Measurements from ENCODE around the gene SORCS2.

SORCS2 gene

DNA sequence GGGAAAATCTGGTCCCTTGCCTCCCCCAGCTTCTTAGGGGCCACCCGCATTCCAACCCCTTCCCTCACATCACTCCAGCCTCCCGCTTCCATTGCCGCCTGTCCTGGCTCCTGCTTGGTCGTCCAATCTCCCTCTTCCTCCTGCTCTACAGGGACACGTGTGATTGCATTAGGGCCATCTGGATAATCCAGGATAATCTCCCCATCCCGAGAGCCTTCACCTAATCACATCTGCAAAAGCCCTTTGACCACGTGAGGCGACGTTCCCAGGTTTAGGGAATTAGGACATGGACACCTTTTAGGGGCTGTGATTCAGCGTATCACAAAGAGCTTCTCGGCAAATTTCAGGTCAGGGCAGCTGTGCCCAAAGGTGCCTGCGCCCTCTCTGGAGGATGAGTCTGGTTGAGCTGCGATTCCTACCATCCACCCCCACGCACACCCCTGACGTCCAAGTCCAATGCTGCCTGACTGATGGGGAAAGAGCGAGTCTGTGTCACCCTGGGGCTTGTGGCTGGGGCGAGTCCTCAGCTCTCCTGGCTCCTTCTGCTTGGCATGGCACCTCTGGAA lies 137.8 kb downstream of the SORCS2 start:
- no peak for DNase-seq (ENCODE audit: low spot score)
- H3K4me3 Mint-ChIP-seq, result no peak overlapping the region
- no peaks in the 10 kb centered on the region for H3K9me3 Mint-ChIP-seq
- H3K4me1 Mint-ChIP-seq (ENCODE audit: low read depth), result no peaks in the 10 kb centered on the region
- no peaks in the 10 kb centered on the region for H3K36me3 Mint-ChIP-seq (ENCODE audit: low read depth)
- H3K27ac Mint-ChIP-seq, result no peak overlapping the region
- H3K27me3 Mint-ChIP-seq (ENCODE audit: low read depth), result no peaks in the 10 kb centered on the region

DNA sequence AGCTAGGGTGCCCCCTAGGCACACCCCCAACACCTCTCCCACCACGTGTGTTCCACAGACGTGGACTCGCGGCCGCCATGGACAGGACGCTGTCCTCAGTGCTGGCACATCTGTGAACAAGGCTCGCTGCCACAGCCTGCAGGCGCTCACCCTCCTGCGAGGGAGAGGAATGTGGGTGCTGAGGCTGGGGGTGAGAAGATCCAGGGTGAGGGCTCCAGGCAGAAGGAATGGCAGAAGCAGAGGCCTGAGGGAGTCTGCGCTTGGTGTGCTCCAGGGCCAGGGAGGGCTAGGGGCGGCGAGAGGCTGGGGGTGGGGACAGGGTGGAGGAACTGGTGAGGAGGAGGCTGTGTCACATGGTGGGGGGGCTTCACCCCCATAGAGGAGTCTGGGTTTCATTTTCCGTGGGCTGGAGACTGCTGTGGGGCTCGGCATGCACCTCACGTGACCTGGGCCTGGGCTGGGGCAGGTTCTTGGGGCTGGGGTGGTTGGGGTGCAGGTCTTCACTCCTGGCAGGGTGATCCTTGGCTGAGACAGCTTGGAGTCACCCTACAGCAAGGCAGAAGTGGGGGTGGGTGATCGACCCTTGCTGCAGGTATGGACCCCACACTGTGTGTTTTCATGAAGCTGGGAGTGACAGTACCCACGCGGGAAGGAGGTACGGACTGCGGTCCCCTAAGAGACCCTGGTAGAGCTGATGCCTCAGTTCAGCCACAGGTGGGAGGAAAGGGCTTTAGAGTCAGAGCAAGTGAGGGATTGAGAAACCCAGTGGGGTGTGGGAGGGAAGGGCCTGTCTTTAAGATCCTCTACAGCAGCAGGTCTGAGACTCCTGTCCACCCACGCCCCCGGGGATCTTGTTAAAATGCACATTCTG lies 138.7 kb downstream of the SORCS2 start:
- DNase-seq (ENCODE audit: low spot score), result no peak
- Mint-ChIP-seq H3K4me1 (ENCODE audit: low read depth) (no peaks in the 10 kb centered on the region), H3K27me3 (ENCODE audit: low read depth) (no peaks in the 10 kb centered on the region), H3K4me3 (no peak overlapping the region), H3K9me3 (no peaks in the 10 kb centered on the region), H3K36me3 (ENCODE audit: low read depth) (no peaks in the 10 kb centered on the region), H3K27ac (no peak overlapping the region)

DNA sequence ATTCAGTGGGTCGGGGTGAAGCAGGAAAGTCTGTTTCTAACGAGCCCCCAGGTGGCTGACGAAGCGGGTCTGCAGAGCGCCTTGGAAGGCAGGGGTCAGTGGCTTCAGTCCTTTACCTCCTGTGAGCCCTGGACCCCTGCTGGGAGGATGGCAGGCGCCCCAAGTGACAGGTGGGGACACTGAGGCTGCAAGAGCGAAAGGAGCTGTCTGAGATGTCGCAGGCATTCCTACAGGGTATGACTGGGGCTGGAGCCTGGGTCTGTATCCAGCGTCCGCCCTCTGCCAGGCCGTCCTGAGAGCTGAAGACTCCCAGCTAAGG lies 139.3 kb downstream of the SORCS2 start:
- H3K27me3 Mint-ChIP-seq (ENCODE audit: low read depth), result no peaks in the 10 kb centered on the region
- H3K36me3 Mint-ChIP-seq (ENCODE audit: low read depth), result no peaks in the 10 kb centered on the region
- H3K4me3 Mint-ChIP-seq, result no peak overlapping the region
- no peak overlapping the region for H3K27ac Mint-ChIP-seq
- no peak for DNase-seq (ENCODE audit: low spot score)
- H3K4me1 Mint-ChIP-seq (ENCODE audit: low read depth), result no peaks in the 10 kb centered on the region
- H3K9me3 Mint-ChIP-seq, result no peaks in the 10 kb centered on the region

DNA sequence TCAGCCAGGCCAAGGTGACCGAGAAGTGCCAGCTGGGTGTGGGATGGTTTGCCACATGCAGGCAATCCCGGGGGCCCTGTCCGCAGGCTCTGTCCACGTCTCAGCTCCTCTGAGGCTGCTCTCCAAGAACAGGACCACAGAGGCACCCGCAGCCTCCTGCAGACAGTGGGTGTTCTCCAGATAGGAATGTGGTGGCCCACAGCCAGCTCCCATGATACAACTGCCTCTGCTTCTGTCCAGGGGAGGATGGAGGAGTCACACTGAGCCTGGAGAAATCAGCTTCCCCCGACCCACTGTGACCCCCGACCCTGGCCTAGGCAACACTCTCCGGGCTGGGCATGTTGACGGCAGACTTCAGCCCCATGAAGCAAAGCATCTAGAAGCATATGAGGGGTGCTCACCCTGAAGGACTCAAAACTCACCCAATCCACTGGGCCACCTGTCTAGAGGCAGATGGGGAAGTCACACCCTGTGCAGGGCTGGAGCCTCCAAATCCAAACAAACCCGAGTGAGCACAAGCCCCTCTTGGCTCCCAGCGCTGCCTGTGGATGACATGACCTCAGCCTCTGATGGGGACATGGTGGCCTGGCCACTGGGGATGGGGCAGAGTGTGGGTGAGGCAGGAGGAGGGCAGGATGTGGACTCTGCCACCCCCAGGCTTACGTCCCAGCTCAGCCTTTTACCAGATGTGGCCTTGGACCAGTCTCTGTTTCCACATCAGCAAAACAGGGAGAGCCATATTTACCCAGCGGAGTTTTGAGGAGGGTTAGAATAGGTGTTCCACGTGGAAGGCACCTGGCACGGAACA lies 140.1 kb downstream of the SORCS2 start:
- no peak overlapping the region for H3K4me3 Mint-ChIP-seq
- H3K27me3 Mint-ChIP-seq (ENCODE audit: low read depth), result no peaks in the 10 kb centered on the region
- H3K36me3 Mint-ChIP-seq (ENCODE audit: low read depth), result no peaks in the 10 kb centered on the region
- no peak overlapping the region for H3K27ac Mint-ChIP-seq
- H3K9me3 Mint-ChIP-seq, result no peaks in the 10 kb centered on the region
- DNase-seq (ENCODE audit: low spot score), result no peak
- H3K4me1 Mint-ChIP-seq (ENCODE audit: low read depth), result no peaks in the 10 kb centered on the region

DNA sequence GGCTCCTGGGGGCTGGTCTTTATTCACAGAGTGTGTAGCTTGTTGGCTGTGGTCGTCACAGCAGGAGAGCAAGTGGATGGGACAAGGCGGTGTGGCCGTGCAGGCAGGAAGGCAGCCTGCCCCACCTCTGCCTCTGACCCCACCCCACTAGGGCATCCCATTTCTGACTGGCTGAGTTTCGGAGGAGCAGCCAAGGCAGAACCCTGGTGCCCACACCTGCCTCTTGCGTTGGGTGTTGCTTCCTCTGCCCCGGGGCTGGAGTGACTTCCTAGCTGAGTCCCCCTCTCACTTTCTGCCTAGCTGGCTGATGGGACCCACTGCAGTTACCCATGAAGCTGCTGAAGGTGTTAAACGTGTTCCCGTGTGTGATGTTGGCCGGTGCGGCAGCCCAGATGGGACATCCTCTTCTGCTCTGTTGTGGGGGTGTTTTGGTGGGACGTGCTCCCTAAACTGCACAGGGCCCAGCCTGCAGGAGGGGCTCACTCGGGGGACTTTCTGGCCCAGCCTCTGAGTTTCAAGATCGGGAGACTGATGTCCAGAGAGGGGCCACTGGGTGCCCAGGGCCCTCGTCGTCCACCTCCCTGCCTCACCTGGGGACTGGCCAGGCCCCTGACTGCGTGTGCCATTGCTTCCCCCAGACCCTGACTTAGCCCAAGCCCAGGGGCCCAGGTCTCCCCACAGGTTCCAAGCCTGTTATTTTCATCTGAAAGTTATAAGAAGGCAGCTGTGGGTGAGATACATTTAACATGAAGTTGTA lies 140.9 kb downstream of the SORCS2 start:
- Mint-ChIP-seq H3K4me1 (ENCODE audit: low read depth) (no peaks in the 10 kb centered on the region), H3K4me3 (no peak overlapping the region), H3K36me3 (ENCODE audit: low read depth) (no peaks in the 10 kb centered on the region), H3K27me3 (ENCODE audit: low read depth) (no peaks in the 10 kb centered on the region), H3K9me3 (no peaks in the 10 kb centered on the region), H3K27ac (no peak overlapping the region)
- DNase-seq (ENCODE audit: low spot score), result no peak

DNA sequence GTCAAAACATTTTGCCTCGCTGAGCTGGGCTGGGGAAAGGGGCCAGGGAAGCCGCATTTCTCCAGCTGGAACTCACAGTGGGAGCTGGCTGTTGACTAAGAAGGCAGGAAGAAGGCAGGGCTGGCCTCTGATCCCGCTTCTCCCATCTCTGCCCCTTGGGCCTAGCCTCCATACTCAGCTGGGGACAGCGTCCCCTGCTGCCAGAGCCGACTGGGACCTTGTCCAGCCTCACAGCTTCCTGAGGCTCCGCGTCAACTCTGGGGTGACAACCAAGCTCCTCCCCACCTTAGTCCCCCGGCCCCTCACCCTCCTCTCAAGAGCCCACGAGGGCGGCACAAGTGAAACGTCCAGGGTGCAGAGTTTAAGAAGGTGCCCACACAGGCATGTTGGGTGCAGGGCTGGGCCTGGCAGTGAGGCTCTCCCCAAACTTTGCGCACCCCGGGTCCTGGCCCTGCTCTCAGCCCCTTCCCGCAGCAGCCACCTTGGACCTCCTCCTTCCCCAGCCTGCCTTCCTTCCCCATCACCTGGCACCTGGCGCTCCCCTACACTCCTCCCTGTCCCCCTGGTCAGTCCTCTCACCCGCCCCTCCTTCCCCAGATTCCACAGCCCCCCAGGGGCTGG lies 141.6 kb downstream of the SORCS2 start:
- no peaks in the 10 kb centered on the region for H3K9me3 Mint-ChIP-seq
- H3K27ac Mint-ChIP-seq, result no peak overlapping the region
- no peaks in the 10 kb centered on the region for H3K27me3 Mint-ChIP-seq (ENCODE audit: low read depth)
- H3K36me3 Mint-ChIP-seq (ENCODE audit: low read depth), result no peaks in the 10 kb centered on the region
- H3K4me3 Mint-ChIP-seq, result no peak overlapping the region
- no peak for DNase-seq (ENCODE audit: low spot score)
- H3K4me1 Mint-ChIP-seq (ENCODE audit: low read depth), result no peaks in the 10 kb centered on the region

DNA sequence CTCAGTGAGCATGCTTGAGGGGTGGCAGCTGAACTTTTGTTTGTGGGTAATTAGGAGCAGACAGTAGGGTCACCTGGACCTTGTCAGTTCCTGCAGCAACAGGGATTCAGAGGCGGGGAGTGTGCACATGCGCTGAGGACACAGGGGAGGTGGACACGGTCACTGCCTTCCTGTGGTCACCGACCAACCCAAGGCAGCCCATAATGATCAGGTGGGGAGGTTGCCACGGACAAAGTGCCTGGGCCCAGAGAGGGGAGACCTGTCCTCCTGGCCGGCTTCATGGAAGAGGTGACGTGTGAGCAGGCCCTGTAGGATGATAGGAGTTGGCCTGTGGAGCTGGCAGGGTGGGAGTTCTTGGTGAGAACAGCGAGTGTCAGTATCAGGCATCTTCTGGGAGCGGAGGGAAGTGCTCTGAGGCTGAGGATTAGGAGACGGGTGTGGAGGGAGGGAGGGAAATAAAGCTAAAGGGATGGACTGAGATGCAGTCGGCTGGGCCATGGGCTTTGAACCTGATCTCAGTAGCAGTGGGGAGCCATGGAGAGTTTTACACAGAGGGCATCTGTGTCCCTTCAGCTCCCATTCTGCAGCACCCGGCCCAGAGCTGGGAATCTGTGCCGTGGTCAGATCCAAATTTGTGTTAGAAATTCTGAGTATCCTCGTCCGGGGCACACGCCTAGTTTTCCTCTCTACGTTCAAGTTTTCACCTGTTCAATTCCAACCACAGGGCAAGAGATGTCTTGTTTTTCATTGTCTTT lies 142.4 kb downstream of the SORCS2 start:
- no peak for DNase-seq (ENCODE audit: low spot score)
- Mint-ChIP-seq H3K27ac (no peak overlapping the region), H3K36me3 (ENCODE audit: low read depth) (no peaks in the 10 kb centered on the region), H3K27me3 (ENCODE audit: low read depth) (no peaks in the 10 kb centered on the region), H3K9me3 (no peaks in the 10 kb centered on the region), H3K4me1 (ENCODE audit: low read depth) (no peaks in the 10 kb centered on the region), H3K4me3 (no peak overlapping the region)

DNA sequence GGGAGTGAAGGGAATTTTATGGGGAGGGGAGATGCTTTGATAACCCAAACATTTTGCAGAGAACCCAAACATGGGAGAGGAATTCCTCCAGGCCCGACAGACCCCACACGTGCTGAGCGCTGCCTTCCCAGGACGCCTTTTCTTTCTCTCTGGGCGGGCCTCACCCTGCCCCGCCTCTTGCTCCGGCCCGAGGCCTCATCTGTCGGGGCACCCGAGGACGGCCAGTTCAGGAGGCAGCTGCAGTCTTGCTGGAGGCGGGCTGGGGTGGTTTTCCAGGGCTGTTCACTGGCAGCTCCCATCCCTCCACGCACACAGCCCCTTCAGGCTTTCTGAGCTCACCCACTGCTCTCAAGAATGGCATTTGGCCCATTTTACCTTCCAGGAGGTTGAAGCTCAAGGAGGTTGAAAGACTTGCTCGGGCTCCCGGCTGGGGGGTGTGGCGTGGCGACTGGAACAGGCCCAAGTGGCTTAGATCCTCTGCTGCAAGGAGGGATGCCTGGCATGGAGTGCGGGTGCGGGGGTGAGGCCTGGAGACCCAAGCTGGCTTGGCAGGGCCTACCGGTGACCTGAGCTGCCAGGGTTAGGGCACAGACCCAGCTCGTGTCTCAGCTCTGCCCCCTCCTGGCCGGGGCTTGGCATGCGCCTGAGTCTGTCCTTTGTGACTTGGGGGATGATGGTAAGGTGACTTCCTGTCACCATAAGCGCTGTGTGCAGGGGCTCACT lies 143.2 kb downstream of the SORCS2 start:
- H3K36me3 Mint-ChIP-seq (ENCODE audit: low read depth), result no peaks in the 10 kb centered on the region
- DNase-seq (ENCODE audit: low spot score), result peak; percentile 27
- H3K27me3 Mint-ChIP-seq (ENCODE audit: low read depth), result no peaks in the 10 kb centered on the region
- no peak overlapping the region for H3K4me3 Mint-ChIP-seq
- H3K27ac Mint-ChIP-seq, result no peak overlapping the region
- no peaks in the 10 kb centered on the region for H3K9me3 Mint-ChIP-seq
- no peaks in the 10 kb centered on the region for H3K4me1 Mint-ChIP-seq (ENCODE audit: low read depth)

DNA sequence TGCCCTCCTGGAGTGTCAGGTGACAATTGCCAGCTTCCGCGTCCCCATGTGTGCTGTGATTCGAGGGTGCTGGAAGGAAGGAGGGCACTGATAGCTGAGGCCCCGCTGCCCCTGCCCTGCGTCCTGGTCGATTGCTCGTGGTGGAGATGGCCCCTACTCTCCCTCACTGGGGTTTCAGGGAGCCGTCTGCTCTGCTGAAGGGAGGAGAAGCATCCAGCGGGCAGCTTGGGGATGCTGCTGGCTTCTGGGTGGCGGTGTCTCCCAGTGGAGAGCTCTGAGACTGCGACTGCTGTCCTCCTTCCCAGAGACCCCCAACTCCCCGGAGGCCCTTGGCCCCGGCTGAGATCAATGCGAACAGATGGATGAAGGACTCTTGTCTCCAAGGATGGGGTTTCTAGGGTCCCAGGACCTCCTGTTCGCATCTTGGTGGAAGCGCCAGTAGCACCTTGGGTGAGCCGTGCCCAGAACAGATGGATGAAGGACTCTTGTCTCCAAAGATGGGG lies 143.8 kb downstream of the SORCS2 start:
- Mint-ChIP-seq H3K27me3 (ENCODE audit: low read depth) (no peaks in the 10 kb centered on the region), H3K27ac (no peak overlapping the region), H3K9me3 (no peaks in the 10 kb centered on the region), H3K36me3 (ENCODE audit: low read depth) (no peaks in the 10 kb centered on the region), H3K4me1 (ENCODE audit: low read depth) (no peaks in the 10 kb centered on the region), H3K4me3 (no peak overlapping the region)
- DNase-seq (ENCODE audit: low spot score), result no peak

DNA sequence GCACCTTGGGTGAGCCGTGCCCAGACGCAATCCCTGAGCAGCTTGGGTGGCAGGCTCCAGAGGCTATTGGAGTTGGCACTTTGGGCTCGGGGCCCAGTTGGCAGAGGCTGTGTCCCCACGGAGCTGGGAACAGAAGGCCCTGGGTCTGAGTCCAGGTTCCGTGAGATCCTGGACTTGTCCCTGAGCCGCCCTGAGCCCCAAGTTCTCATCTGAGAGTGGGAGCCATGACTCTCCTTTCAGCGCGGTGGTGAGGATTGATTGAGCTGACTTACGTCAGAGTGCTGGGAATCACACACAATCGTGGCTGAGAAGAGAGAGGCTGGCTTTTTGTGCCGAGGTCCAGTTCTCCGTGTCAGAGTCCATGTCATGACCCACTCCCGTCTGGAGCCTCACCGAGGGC lies 144.4 kb downstream of the SORCS2 start:
- no peaks in the 10 kb centered on the region for H3K4me1 Mint-ChIP-seq (ENCODE audit: low read depth)
- H3K36me3 Mint-ChIP-seq (ENCODE audit: low read depth), result no peaks in the 10 kb centered on the region
- no peaks in the 10 kb centered on the region for H3K27me3 Mint-ChIP-seq (ENCODE audit: low read depth)
- H3K27ac Mint-ChIP-seq, result no peak overlapping the region
- peaks cover 4% of the 10 kb centered on the region for H3K9me3 Mint-ChIP-seq
- DNase-seq (ENCODE audit: low spot score), result no peak
- no peak overlapping the region for H3K4me3 Mint-ChIP-seq

DNA sequence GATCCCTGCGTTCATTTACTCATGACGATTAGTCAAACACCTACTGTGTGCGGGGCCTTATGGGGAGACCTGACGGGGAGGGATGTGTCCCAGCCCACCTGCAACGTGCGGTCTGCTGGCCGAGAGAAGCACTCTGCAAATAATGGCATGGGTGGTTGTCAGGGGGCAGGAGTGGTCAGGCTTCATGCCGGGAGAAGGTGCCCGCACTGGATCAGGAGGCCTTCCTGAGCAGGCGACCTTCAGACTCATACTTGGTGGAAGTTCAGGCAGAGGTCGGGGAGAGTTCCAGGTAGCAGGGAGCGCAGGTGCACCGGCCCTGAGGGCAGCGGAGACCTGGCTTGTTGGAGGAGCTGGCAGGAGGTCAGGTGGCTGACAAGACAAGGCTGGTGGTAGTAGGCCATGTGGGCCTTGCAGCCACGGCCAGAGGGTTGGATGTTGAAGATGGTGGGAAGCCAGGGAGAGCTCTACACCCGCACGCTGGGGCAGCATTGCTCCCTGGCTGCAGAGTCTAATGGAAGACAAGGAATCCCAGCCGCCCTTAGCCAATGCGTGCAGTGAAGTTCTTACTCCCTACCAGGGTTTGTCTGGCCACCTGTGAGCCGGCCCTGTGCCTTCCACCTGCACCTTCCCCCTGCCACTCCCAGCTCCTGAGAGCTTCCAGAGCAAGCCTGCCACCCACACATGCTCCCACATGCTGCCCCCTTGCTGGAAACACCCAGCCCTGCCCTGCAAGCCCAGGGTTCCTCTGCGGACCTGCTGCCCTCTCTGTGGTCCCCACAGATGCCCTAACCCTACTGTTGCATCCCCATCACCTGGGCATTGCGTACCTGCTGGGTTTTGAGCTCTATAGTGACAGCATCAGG lies 145.1 kb downstream of the SORCS2 start:
- Mint-ChIP-seq H3K4me3 (no peak overlapping the region), H3K36me3 (ENCODE audit: low read depth) (no peaks in the 10 kb centered on the region), H3K4me1 (ENCODE audit: low read depth) (no peaks in the 10 kb centered on the region), H3K27me3 (ENCODE audit: low read depth) (no peaks in the 10 kb centered on the region), H3K9me3 (peaks cover 10% of the 10 kb centered on the region), H3K27ac (no peak overlapping the region)
- DNase-seq (ENCODE audit: low spot score), result no peak

DNA sequence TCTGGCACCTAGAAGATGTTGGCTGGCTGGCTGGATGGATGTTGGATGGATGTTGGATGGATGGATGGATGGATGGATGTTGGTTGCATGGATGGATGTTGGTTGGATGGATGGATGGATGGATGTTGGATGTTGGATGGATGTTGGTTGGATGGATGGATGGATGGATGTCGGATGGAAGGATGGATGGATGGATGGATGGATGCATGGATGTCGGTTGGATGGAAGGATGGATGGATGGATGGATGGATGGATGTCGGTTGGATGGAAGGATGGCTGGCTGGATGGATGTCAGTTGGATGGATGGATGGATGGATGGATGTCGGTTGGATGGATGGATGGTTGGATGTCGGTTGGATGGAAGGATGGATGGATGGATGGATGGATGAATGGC lies 145.7 kb downstream of the SORCS2 start:
- H3K4me3 Mint-ChIP-seq, result no peak overlapping the region
- H3K9me3 Mint-ChIP-seq, result peaks cover 10% of the 10 kb centered on the region
- H3K27ac Mint-ChIP-seq, result no peak overlapping the region
- DNase-seq (ENCODE audit: low spot score), result no peak
- no peaks in the 10 kb centered on the region for H3K36me3 Mint-ChIP-seq (ENCODE audit: low read depth)
- no peaks in the 10 kb centered on the region for H3K4me1 Mint-ChIP-seq (ENCODE audit: low read depth)
- H3K27me3 Mint-ChIP-seq (ENCODE audit: low read depth), result no peaks in the 10 kb centered on the region
